Measurements from ENCODE around the gene AAMDC. TPM values are rescaled to one million over a fixed set of nuclear protein-coding genes. Genes with fewer than 3 reads are reported as not detected.
A peak's percentile ranks its signal among the peaks of the same experiment; 100 is the strongest.

Gene AAMDC
- total and polyA plus RNA-seq, 2 of the 13 experiments (the other 11 are each of a cell fraction or from before 2014, with no cell fraction given) = 18.1 to 35.6 TPM

- TF ChIP-seq HMGXB3 (CRISPR knock-in tag; IDR thresholded peaks at IDR 0.05; ENCODE audit: borderline replicate concordance) (no peak), ZNF317 (CRISPR knock-in tag; IDR thresholded peaks at IDR 0.05) (0 out of 2 replicates have a peak, but pooled peaks have one; percentile 4), ZNF180 (CRISPR knock-in tag; IDR thresholded peaks at IDR 0.05; ENCODE audit: borderline replicate concordance, low read depth) (no peak), DNMT3B (CRISPR knock-in tag; conservative IDR thresholded peaks at IDR 0.05) (no peak), TIGD3 (CRISPR knock-in tag; IDR thresholded peaks at IDR 0.05; ENCODE audit: borderline replicate concordance) (no peak), ZNF121 (CRISPR knock-in tag; IDR thresholded peaks at IDR 0.05) (0 out of 2 replicates have a peak, but pooled peaks have one; percentile 40), GFI1 (CRISPR knock-in tag; IDR thresholded peaks at IDR 0.05; ENCODE audit: borderline replicate concordance) (0 out of 2 replicates have a peak, but pooled peaks have one; percentile 52), MAFF (IDR thresholded peaks at IDR 0.05; ENCODE audit: low read depth, low read length) (no peak), ZNF12 (CRISPR knock-in tag; IDR thresholded peaks at IDR 0.05) (no peak), ZBTB42 (CRISPR knock-in tag; IDR thresholded peaks at IDR 0.05) (no peak), PHB2 (IDR thresholded peaks at IDR 0.05; ENCODE audit: partially characterized antibody) (no peak), ZNF263 (CRISPR knock-in tag; IDR thresholded peaks at IDR 0.05) (no peak), ZNF598 (CRISPR knock-in tag; IDR thresholded peaks at IDR 0.05; ENCODE audit: borderline replicate concordance) (peak; percentile 51; the same call in 1 of the 2 replicates), ATF6 (CRISPR knock-in tag; conservative IDR thresholded peaks at IDR 0.05) (no peak), ZNF326 (CRISPR knock-in tag; IDR thresholded peaks at IDR 0.05; ENCODE audit: borderline replicate concordance) (no peak), MLX (CRISPR knock-in tag; IDR thresholded peaks at IDR 0.05) (no peak), LCORL (IDR thresholded peaks at IDR 0.05) (no peak), LCORL (CRISPR knock-in tag; IDR thresholded peaks at IDR 0.05) (0 out of 2 replicates have a peak, but pooled peaks have one; percentile 7), CENPT (CRISPR knock-in tag; IDR thresholded peaks at IDR 0.05; ENCODE audit: low read depth) (no peak), ZNF605 (CRISPR knock-in tag; IDR thresholded peaks at IDR 0.05) (0 out of 2 replicates have a peak, but pooled peaks have one; percentile 5), ELF4 (CRISPR knock-in tag; IDR thresholded peaks at IDR 0.05; ENCODE audit: borderline replicate concordance) (no peak), REXO4 (CRISPR knock-in tag; IDR thresholded peaks at IDR 0.05; ENCODE audit: borderline replicate concordance) (no peak), ZNF781 (CRISPR knock-in tag; IDR thresholded peaks at IDR 0.05; ENCODE audit: borderline replicate concordance, not compliant biosample characterization) (no peak), ZSCAN9 (CRISPR knock-in tag; IDR thresholded peaks at IDR 0.05; ENCODE audit: borderline replicate concordance) (no peak)
Observed at GRCh38 chr11:77821349-77821851, 456 bp downstream of the AAMDC start (continued).
